Myocyte (in vitro differentiated cells): Measurements from ENCODE around the gene GALNT11. TPM values are rescaled to one million over a fixed set of nuclear protein-coding genes. Genes with fewer than 3 reads are reported as not detected.

Experiments
- DNase-seq: peaks from one replicate; pipeline ENCODE4 v3.0.0-alpha.2; 2012; ENCODE audit warnings: low read depth
- total RNA-seq: library from RNA; depleted of rRNA; stranded (reverse); fragments of >200 nt; gene quantifications from 2 replicates; pipeline ENCODE4 v1.2.3, GENCODE V29; 2014

Gene GALNT11
- total RNA-seq, 1 donor from 2014 or later: 94.2 TPM

GRCh38 chr7:152115021-152115718, 89.7 kb downstream of the GALNT11 start:
- DNase-seq: no peak

GRCh38 chr7:152117356-152117755, 91.9 kb downstream of the GALNT11 start:
- DNase-seq: no peak

DNA sequence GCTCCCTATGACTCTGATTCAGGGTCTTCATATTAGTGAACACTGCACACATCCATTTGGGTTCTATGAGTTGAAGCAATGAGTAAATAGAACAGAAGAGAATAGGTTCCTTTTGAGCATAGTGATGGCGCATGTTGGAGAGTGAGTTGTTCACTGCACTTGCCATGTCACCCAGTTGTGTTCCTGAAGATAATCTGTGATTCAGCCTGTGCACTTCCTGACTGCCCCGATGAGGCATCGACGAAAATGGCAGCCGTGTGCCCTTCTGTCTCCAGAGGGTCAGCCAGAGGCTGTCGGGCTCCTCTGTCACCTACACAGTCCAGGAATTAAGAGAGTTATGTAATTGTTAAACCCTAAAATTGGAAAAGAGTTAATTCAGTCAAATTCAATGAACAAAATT, 94.7 kb downstream of the GALNT11 start:
- no peak for DNase-seq

- no peak for DNase-seq
Measured at GRCh38 chr7:152120776-152121175, 95.3 kb downstream of the GALNT11 start.

DNA sequence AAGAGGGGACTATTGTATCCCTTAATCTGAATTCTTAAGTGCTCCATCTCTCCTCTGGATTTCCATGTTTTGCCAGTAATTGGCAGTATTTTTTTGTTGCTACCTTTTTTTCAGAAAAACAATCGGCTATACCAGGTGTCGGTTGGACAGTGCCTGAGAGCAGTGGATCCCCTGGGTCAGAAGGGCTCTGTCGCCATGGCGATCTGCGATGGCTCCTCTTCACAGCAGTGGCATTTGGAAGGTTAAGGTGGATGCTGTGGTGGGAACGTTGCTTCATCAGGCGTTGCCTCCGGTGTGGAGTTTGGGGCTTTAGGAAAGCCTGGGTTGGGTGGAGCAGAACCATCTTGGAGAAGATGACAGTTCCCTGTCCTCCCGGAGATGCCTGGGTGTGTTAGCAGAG, 96.0 kb downstream of the GALNT11 start:
- no peak for DNase-seq

GRCh38 chr7:152122540-152122939, 97.1 kb downstream of the GALNT11 start:
- DNase-seq: no peak

DNA sequence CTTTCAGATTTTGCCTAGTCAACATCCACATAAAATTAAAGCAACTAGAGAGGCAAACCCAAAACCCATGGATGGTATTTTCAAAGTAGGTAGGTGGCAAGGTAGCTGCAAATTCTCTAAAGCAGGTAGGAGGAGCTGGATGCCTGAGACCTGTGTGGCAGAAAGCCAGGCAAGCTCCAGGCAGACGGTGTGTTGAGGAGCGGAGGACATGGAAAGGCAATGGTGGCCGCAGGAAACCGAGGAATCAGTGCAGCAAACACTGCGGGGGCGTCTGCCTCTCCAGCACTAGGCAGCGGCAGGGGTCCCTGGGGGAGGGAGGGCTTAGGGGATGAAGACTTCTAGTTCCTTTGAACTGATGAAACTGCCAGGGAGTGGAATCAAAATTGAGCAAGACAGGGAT, 101.3 kb downstream of the GALNT11 start:
- DNase-seq: no peak

GRCh38 chr7:152127229-152127628, 101.8 kb downstream of the GALNT11 start:
- no peak for DNase-seq

GRCh38 chr7:152128252-152128651, 102.8 kb downstream of the GALNT11 start:
- no peak for DNase-seq

GRCh38 chr7:152128741-152129461, 103.4 kb downstream of the GALNT11 start:
- no peak for DNase-seq

DNA sequence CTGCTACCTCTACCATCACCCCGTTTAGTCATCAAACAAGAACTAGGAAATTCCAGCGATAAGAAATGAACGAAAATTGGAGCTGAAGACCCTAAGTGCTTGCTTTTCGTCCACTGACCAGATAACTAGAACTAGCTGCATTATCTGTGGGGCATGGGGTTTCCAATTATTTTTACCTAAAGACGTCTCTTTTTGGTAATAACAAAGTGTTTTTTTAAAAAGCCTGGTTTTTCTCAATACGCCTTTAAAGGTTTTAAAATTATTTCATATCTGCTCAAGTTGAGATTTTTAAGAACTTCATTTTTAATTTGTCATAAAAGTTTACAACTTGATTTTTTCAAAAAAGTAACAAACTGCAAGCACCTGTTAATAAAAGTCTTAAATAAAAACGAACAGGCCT, 104.2 kb downstream of the GALNT11 start:
- no peak for DNase-seq

DNA sequence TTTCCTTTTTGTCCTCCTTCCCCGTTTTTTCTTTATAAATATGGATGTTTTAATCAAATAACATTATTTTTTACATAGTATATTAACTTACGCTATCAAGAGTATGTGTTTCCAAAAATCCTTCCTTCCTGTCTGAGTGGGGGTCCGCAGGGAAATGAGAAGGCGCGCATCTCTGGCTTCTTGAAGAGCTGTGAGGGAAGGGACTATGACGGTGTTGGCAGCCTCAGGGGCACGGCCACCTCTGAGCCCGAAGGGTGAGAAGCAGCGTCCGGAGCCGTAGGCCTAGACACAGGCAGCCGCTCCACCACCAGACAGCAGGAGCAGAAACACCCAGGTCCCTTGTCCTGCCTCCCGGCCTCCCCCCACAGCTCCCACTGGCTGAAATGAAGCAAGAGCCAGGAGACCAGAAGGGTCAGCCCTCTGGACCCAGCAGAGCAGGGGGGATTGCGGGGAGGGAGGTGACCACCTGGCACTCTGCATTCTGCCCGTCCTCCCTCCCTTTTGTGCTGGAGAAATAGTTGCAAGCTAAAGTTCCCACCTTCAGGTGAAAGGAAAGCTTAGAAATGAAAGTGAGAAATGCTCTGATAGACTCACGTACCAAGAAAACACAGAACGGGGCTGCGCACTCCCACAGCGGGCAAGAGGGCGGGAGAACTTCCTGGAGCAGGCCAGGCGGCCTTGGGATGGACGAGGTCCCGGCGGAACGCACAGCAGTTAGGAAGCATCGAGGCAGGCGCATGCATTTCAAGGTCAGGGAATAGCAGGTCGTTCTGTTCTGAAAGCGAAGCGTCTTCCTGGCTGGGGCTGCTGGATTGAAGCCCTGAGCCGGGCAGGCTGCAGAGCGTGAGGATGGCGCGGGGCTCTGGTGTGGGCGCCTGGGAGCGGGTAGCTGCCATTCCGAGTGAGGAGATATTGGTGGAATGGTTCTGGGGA, 105.5 kb downstream of the GALNT11 start:
- no peak for DNase-seq

GRCh38 chr7:152131981-152132494, 106.6 kb downstream of the GALNT11 start:
- no peak for DNase-seq

DNA sequence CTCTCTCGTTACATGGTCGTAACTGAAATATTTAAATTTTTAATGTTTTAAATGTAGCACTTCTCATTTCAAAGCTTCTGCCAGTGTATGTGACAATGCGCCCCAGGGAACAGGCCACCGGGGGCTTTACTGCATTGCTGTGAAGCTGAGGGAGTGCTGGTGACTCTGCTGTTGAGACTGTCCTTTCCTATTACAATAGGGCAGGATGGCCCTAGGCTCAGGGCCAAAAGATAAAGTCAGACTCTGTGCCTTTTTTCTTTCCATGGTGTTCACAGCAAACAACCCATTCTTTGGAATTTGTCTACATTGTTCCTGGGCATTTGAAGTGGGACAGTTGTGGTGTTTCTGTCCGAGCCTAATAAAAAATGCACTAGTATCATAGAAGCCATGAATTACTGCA, 107.3 kb downstream of the GALNT11 start:
- no peak for DNase-seq

DNA sequence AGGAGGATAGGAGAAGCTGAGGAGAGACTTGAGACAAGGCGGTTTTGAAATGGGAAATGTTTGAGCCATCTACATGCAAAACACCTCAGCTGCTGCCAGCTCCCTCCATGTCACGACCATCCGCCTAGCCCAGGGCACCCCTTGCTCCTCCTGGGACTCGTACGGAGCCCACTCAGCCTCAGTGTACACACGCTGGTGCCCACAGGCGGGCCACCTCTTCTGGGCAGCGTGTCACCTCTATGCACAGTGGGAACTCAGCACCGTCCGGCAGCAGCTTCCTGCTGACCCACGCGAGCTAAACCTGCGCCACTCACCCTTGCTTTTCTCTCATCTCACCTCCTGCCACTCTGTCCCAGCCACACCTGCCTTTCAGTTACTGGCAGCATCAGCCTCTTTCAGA, 108.3 kb downstream of the GALNT11 start:
- no peak for DNase-seq

GRCh38 chr7:152136686-152137085, 111.2 kb downstream of the GALNT11 start:
- no peak for DNase-seq

DNA sequence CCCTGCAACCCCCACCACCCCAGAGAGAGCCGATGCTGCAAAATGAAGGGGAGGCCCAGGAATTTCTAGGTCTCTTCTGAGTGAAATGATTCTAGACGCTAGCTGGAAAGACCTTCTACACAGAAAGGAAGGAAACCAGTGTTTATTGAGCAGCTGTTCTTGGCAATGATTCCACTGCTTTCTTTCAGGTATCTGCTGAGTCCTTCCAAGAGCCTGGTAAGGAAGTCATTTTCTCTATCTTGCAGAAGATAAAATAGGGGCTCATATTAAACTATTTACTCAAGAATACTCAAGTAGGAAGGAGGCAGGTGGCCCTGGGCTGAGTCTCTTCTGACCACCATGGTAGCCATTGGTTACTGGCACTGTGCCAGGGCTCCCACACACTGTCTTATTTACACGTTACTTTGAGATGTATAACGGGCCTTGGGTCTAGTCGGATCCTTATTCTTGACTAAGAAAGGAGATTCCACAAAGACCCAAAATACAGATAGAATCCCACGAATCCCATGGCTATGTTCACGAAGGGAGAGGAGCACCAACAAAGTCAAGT, 112.1 kb downstream of the GALNT11 start:
- no peak for DNase-seq

GRCh38 chr7:152140067-152140466, 114.6 kb downstream of the GALNT11 start:
- no peak for DNase-seq

DNA sequence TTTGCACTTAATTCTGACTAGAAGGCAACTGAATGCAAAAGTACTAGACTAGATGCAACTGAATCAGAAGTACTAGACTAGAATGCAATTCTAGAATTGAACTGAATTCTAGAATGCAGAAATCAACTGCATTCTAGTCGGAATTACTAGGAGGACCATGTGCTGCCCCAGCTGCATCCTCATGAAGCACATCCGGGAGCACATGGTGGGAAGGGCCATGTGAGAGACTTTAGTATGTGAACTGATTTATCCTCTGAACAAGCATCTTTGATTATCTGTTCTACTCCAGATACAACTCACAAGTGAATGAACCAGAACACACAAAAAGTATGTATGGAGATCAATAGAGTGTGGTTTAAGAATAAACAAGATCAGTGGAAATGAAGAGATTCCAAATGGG, 115.1 kb downstream of the GALNT11 start:
- no peak for DNase-seq

DNA sequence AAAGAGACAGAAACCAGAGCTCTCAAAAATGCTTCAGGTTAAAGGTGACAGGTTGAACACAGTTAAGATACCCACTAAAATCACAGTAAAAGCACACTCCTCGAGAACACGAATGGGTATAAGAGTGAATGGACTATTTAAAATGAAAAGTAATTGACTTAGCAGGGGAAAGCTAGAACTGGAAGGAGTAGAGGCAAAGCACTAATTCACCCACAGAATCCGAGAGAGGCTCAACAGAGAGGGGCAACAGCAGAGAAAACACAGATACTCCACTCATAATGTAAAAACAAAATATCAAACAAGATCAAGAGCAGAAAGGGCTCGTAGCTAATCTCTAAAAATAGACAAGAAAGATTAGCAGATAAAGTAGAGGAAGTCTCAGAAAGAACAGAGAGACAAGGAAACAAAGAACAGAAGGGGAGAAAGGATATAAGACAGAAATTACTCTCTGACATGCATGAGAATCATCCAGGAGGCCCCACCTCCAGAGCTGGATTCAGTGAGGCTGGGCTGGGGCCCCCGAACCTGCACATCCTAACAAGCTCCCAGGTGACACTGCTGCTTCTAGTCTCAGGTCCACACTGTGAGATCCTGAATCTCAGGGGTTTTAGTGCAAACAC, 117.6 kb downstream of the GALNT11 start:
- no peak for DNase-seq
